ENCODE results near the gene NHLRC3. TPM values are rescaled to one million over a fixed set of nuclear protein-coding genes. Genes with fewer than 3 reads are reported as not detected.

Gene NHLRC3
- polyA plus RNA-seq, 2 of the 4 experiments (the other 2 are of a cell fraction): 8.2 to 13.7 TPM

- DNase-seq (ENCODE audit: low read depth in 1 of 2, low spot score in 1 of 2) (no peak), ATAC-seq (no peak), FAIRE-seq (no peak)
- CTCF ChIA-PET: interaction anchor here (1.1 kb wide), 2 partner anchors 96 to 567 kb away, joined by 3 to 4 read pairs; no protein-coding TSS in a partner anchor
- Histone ChIP-seq H3K4me1 (no peaks in the 10 kb centered on the region), H3K27ac (no peak overlapping the region), H3K9me3 (no peaks in the 10 kb centered on the region), H3K4me3 (no peak overlapping the region), H3K4me2 (no peak overlapping the region)
- POLR2A ChIA-PET: no interaction called here
- TF ChIP-seq ZNF302 (CRISPR knock-in tag; IDR thresholded peaks at IDR 0.05) (no peak), RAD21 (conservative IDR thresholded peaks at IDR 0.05 in 1 of 2, IDR thresholded peaks at IDR 0.05 in 1 of 2) (no peak), EHMT2 (IDR thresholded peaks at IDR 0.05; ENCODE audit: low read depth) (no peak), FOSL2 (IDR thresholded peaks at IDR 0.05) (no peak), FOSL2 (CRISPR knock-in tag; IDR thresholded peaks at IDR 0.05) (no peak), POLR2AphosphoS2 (conservative IDR thresholded peaks at IDR 0.05; ENCODE audit: low read length) (no peak), KDM5A (IDR thresholded peaks at IDR 0.05) (no peak), HDAC2 (IDR thresholded peaks at IDR 0.05) (no peak), USF2 (IDR thresholded peaks at IDR 0.05) (no peak), HES2 (IDR thresholded peaks at IDR 0.05) (no peak), EP300 (IDR thresholded peaks at IDR 0.05) (no peak), JUNB (IDR thresholded peaks at IDR 0.05) (no peak), CHD2 (IDR thresholded peaks at IDR 0.05; ENCODE audit: low read length, partially characterized antibody) (no peak), ZC3H11A (IDR thresholded peaks at IDR 0.05) (no peak), TP53 (CRISPR knock-in tag; IDR thresholded peaks at IDR 0.05) (no peak), ZSCAN20 (CRISPR knock-in tag; IDR thresholded peaks at IDR 0.05) (no peak)
Measured at GRCh38 chr13:39048806-39049205, 10.6 kb downstream of the NHLRC3 start.

GRCh38 chr13:39049274-39049673, 11.0 kb downstream of the NHLRC3 start:
- WGBS (ENCODE audit: missing lambda C conversion rate): 68% methylated on average over 3 of the region's 3 CpGs
- ChIA-PET CTCF (interaction anchor here (1.1 kb wide), 2 partner anchors 95 to 567 kb away, joined by 3 to 4 read pairs; no protein-coding TSS in a partner anchor), POLR2A (no interaction called here)
- H3K4me3 ChIP-seq: no peak overlapping the region
- no peak overlapping the region for H3K27ac ChIP-seq
- no peaks in the 10 kb centered on the region for H3K9me3 ChIP-seq
- no peak overlapping the region for H3K4me2 ChIP-seq
- no peak for DNase-seq (ENCODE audit: low read depth in 1 of 2, low spot score in 1 of 2)
- no peaks in the 10 kb centered on the region for H3K4me1 ChIP-seq
- FAIRE-seq: no peak
- no peak for TF ChIP-seq HDAC2 (IDR thresholded peaks at IDR 0.05)
- no peak for TF ChIP-seq BHLHE40 (IDR thresholded peaks at IDR 0.05; ENCODE audit: low read depth, low read length)
- no peak for TF ChIP-seq FOXS1 (CRISPR knock-in tag; IDR thresholded peaks at IDR 0.05)
- no peak for TF ChIP-seq HES2 (IDR thresholded peaks at IDR 0.05)
- no peak for TF ChIP-seq HEYL (CRISPR knock-in tag; IDR thresholded peaks at IDR 0.05)
- ATAC-seq: no peak

GRCh38 chr13:39051157-39051556, 12.9 kb downstream of the NHLRC3 start:
- no peaks in the 10 kb centered on the region for H3K9me3 ChIP-seq
- 15% methylated on average over 1 of the region's 1 CpG for WGBS (ENCODE audit: missing lambda C conversion rate)
- CTCF ChIA-PET: interaction anchor here (0.6 to 1.2 kb wide), 8 partner anchors 11 to 567 kb away, joined by 3 to 7 read pairs (median 4); partner anchors contain the start of gene LHFPL6
- no peak overlapping the region for H3K27ac ChIP-seq
- FAIRE-seq (no peak), DNase-seq (ENCODE audit: low read depth in 1 of 2, low spot score in 1 of 2) (peak in 1 of 2 experiments; percentile 42), ATAC-seq (no peak)
- H3K4me2 ChIP-seq: no peak overlapping the region
- H3K4me3 ChIP-seq: no peak overlapping the region
- no peaks in the 10 kb centered on the region for H3K4me1 ChIP-seq
- POLR2A ChIA-PET: no interaction called here
- TF ChIP-seq PBX3 (IDR thresholded peaks at IDR 0.05) (no peak), SREBF2 (IDR thresholded peaks at IDR 0.05) (no peak), RFX5 (IDR thresholded peaks at IDR 0.05) (no peak), RAD21 (conservative IDR thresholded peaks at IDR 0.05 in 1 of 2, IDR thresholded peaks at IDR 0.05 in 1 of 2) (peak; percentile 53 to 55; a peak in 4 of 5 replicates), JUN (IDR thresholded peaks at IDR 0.05) (no peak), CEBPB (IDR thresholded peaks at IDR 0.05) (no peak), TP53 (CRISPR knock-in tag; IDR thresholded peaks at IDR 0.05) (no peak), POLR2A (IDR thresholded peaks at IDR 0.05; ENCODE audit: low read length) (no peak), SMC3 (IDR thresholded peaks at IDR 0.05) (0 out of 3 replicates have a peak, but pooled peaks have one; percentile 31), EHMT2 (IDR thresholded peaks at IDR 0.05; ENCODE audit: low read depth) (no peak), ATOH8 (CRISPR knock-in tag; IDR thresholded peaks at IDR 0.05; ENCODE audit: low read depth) (no peak), NFE2L2 (conservative IDR thresholded peaks at IDR 0.05; ENCODE audit: low read length) (no peak), USF2 (IDR thresholded peaks at IDR 0.05) (no peak), HOXB13 (CRISPR knock-in tag; IDR thresholded peaks at IDR 0.05; ENCODE audit: low read depth) (no peak), CBX8 (IDR thresholded peaks at IDR 0.05) (no peak), GATA3 (IDR thresholded peaks at IDR 0.05; ENCODE audit: borderline replicate concordance) (no peak), HDAC2 (IDR thresholded peaks at IDR 0.05) (no peak), MAFK (IDR thresholded peaks at IDR 0.05; ENCODE audit: partially characterized antibody) (no peak)

All from A549 (cell line).